RKO (cell line): ENCODE measurements around the gene ADSL.
A peak's percentile ranks its signal among the peaks of the same experiment; 100 is the strongest.
"Not testable (repeated sequence)": the region's sequence is repeated elsewhere in the genome, so short reads cannot be mapped to it uniquely, and the experiment has no call there.

Experiments
- DNase-seq: peaks from one replicate; pipeline ENCODE4 v3.0.0-alpha.2; 2016; ENCODE audit warnings: low spot score

ADSL gene

DNA sequence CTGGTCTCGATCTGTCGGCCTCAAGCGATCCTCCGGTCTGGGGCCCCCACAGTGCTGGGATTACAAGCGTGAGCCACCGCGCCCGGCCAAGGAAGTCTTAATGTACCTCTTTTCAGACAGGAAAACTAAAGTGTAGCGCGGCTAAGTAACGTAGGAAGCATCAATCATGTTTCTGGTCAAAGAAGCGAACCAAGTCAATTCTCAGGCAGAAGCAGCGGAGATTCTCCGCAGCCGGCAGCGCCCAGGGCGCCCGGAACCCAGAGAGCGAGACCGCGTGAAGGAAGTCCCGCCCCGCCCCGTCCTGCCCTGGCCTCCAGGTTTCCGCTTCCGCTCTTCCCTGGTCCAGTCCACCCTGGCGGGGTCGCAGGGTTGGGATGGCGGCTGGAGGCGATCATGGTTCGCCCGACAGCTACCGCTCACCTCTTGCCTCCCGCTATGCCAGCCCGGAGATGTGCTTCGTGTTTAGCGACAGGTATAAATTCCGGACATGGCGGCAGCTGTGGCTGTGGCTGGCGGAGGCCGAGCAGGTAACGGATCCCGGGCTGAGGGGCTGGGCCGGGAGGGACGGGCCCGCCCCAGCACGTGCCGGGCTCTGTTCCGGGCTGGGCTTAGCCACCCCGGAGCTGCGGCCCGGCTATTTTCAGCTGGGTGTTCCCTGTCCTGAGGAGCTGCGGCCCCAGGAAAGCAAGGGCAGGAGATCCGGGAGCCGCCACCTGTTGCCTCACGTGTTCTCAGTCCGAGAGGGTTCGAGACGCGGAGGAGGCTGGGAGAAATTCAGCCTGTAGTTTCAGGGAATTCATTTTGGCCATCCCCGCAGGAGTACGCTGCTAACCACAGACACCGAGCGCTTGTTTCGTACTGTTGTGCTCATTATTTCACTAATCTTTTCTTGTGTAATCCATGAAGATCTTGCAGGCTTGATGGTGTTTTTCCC is at the start of gene ADSL:
Gene ADSL (plus strand): TSS at position 316 of the 934 bp plus-strand sequence. CDS start 59 bp downstream, at position 375.
- peak; percentile 87 for DNase-seq

DNA sequence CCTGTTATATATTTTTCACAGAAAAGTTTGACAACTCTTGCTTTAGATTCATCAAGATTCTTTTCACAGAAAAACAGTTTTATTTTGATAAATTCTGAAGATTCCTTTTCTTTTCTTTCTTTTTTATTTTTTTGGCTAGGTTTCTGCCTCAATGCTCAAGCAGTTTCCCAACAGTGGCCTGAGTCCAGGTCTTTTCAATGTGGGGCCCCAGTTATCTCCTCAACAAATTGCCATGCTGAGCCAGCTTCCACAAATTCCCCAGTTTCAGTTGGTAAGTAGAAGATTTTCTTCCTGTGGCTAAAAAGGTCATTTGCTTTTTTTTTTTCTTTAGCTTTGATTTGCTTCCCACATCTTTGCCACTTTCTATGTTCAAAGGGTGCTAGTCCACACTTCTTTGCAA is 46.0 kb upstream of the ADSL start:
- no peak for DNase-seq

DNA sequence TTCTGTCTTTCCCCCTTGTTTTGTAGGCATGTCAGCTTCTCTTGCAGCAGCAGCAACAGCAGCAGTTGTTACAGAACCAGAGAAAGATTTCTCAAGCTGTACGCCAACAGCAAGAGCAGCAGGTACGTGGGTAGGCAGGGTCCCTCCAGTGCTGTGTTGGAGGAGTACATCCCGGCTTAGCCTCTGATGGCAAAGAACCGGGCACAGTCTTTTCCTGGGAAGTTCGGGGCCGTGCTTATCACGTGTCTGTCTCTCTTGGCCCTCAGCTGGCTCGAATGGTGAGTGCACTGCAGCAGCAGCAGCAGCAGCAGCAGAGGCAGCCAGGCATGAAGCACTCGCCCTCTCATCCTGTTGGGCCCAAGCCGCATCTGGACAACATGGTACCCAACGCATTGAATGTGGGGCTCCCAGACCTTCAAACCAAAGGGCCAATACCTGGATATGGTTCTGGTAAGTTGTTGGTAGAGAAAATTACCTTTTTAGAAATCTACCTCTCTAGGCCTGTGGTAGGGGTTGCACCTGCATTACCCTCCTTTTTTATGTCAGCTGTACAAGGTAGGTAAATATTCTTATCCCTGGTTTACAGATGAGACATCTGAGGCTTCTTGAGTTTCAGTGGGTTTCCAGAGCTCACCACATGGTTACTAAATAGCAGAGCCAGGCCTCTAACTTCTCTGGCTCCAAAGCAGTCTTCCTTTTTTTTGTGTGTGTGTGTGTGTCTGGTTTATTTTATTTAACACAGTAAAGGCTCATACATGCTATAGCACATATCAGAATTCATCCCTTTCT is 45.2 kb upstream of the ADSL start:
- no peak for DNase-seq

DNA sequence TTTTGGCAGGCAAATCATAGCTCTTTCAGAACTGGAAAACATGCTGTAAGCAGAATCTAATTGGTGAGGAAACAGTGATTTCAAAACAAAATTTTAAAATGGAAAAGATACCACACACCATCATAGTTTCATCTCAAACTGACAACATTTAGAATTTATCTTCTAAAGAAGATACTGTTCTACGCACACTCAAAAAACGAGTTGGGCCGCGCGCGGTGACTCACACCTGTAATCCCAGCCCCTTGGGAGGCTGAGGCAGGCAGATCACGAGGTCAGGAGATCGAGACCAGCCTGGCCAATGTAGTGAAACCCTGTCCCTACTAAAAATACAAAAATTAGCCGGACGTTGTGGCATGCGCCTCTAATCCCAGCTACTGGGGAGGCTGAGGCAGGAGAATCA is 44.2 kb upstream of the ADSL start:
- DNase-seq, result no peak

DNA sequence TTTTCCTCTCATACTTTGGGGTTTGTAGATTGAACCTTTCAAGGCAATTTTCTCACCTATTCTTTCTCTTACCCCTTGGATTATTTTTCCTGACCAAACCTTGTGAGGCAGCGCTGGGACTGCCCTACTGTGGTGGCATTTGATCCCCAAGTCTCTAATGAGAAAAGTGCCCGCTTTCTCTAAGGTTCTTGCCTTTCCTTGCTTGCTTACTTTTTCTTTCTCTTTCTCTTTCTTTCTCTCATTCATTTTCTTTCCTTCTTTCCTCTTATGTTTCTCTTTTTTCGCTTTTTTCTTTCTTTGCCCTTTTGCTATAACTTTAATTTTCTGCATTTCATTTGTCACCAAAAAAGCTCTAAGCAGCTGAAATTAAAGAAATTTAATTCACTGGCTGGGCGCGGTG is 40.7 kb upstream of the ADSL start:
- no peak for DNase-seq

GRCh38 chr22:40308999-40309573 is 37.2 kb upstream of the ADSL start:
- no peak for DNase-seq

DNA sequence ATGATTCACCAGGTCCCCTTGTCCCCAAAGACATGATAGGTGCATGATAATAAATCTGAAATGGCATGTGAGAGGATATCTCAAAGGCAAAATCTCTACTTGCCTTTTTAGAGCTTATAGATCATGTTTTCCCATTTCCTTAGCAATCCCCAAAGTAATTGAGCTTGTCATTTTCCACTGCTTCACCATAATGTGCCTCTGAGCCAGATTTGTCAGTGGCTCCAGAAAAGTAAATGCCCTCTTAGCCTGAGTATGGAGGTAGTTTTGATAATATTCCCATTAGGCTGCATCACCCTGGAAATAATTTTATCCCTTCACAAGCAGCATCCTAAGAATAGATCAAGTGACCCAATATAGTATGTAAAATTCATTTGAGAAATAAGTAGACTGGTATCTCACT is 36.7 kb upstream of the ADSL start:
- DNase-seq, result no peak

DNA sequence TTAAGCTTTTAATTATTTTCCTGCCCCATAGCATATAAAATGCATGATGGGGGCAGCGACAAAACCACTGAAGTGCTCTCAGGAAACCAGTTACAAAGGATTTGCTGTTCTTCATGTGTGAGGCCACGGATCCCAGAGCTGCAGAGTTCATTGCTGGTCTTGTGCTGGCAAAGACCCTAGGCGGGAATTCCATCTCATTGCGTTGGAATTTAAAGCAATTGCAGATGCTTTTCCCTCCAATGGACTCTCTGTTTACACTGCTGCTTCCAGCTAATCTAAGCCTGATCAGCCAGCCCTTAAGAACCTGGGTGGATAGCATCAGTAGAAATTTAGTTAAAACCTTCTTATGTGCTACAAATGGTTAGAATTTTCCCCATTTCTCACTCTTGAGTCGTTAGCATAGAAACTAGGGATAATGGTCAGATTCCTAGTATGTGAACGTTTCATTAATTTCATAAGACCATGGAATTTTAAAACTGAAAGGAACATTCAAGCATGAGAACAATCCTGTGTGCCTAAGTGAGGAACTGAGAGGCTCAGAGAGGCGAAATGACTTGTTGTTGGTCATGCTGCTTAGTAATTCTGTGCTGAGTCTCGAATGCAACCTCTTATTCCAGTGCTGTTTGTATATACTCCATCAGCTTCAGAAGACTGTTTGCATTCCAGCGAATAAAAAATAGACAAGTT is 36.1 kb upstream of the ADSL start:
- no peak for DNase-seq

GRCh38 chr22:40310768-40311120 is 35.6 kb upstream of the ADSL start:
- no peak for DNase-seq

GRCh38 chr22:40311646-40312045 is 34.7 kb upstream of the ADSL start:
- not testable (repeated sequence) for DNase-seq

GRCh38 chr22:40312050-40312449 is 34.2 kb upstream of the ADSL start:
- DNase-seq, result no peak

- no peak for DNase-seq
Measured at GRCh38 chr22:40313007-40313406, 33.3 kb upstream of the ADSL start.

DNA sequence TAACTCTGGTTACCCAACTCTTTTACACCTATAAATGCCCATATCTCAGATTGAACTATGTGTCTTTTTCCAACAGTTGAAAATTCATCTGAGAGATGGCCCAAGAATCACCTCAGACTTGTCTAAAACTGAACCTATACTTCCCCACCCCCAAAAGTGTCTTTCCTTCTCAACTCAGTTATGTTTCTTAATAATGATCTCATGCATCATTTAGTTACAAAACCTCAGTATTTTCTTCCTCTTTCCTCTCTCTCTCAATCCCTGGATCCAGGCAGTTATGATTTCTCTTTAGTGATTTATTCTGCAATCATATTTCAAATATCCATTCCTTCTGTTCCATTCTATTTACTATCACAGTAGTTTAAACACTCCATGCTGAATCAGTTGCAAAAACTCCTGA is 32.3 kb upstream of the ADSL start:
- no peak for DNase-seq

- no peak for DNase-seq
Measured at GRCh38 chr22:40320687-40321086, 25.6 kb upstream of the ADSL start.

DNA sequence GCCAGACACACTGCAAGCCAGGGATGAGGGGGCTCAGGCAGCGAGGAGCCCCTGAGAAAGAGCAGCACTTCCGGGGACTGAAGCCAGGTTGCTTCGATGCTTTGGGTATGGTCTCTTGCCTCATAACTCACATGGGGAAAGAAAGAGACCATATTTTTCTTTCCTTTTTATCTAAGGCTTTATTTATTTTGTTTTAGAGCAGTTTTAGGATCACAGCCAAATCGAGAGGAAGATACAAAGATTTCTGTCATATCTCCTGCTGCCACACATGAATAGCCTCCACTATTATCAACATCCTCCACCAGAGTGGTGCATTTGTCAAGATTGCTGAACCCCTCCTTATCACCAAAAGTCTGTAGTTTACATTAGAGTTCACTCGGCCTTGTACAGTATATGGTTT is 24.3 kb upstream of the ADSL start:
- DNase-seq, result no peak

- no peak for DNase-seq
Measured at GRCh38 chr22:40322818-40323447, 23.4 kb upstream of the ADSL start.

DNA sequence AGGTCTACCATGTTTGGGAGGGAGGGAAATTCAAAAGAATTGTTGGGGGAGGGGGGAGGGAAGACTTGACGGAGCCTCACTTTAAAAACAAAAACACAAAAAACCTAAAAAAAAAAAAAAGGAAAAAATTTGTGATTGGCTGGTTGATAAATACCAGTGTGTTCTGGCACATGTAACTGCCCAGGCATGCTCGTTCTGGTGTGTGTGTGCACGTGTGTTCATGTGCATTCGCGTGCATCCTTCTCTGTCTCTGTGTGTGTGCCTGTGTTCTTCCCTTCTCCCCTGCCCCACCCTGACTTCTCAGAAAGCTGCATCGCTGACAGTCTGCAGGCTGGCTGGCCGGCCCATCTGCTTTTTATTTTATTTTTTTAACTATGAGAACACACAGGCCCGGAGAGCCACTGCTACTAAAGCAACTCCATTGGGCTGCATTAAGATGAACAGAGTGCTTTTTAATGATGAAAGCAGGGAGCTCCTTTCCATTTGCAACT is 22.6 kb upstream of the ADSL start:
- DNase-seq, result no peak

DNA sequence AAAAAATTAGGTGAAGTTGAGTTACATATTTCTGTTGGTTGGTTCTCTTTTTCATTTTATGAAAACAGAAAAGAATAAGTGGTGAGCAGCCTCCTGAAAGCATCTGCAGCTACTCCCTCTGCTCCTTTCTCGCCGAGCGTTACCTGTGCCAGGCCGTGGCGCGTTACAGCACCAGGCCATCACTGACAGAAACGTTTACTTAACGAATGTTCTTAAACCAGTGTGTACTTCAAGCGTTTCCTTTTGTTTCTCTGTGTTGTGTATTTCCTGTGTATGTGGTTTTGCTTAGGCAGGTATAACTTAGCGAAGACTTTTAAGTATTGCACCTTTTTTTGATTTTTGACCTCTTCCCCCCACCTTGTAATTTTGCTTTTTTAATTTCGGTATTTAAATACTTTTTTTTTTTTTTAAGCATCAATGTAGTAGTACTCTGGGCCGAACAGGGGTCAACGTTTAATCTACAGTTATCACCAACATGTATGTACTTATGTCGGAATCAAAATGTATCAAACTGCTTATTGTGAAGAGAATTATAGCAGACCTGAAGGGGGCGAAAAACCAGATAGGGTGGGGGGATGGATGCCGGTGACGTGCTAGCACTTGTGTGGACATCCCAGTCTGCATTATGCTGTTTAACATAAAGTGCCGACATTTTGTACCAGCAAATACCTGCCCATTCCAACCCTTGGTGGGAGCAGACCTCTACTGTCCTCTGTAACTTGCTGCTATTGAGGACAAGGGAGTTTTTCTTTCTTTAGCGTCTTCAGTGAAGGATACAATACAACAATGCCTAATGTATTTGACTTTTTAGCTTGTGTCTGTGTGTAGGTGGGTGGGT is 21.6 kb upstream of the ADSL start:
- no peak for DNase-seq

DNA sequence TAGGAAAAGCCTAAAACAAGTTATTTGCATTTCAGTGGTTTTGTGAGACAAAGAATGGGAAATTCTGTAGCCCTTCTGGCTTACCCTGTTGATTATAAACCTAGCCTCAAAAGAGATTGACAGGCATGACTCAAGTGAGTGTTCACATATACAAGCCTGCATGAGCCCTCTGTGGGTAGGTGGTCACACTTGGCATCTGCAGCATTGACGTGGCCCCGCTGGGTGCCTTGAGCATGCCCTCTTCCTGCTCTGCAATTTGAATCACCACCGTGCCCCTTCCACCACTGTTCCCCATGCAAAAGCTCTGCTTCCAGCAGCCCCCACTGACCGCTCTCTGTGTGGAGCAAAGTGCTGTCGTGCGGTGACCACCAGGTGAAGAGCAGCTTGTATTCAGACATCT is 21.0 kb upstream of the ADSL start:
- no peak for DNase-seq

GRCh38 chr22:40326905-40327735 is 19.2 kb upstream of the ADSL start:
- DNase-seq, result peak; percentile 1
